ENCODE measurements around the gene HEG1.
A peak's percentile ranks its signal among the peaks of the same experiment; 100 is the strongest.

The HEG1 gene

DNA sequence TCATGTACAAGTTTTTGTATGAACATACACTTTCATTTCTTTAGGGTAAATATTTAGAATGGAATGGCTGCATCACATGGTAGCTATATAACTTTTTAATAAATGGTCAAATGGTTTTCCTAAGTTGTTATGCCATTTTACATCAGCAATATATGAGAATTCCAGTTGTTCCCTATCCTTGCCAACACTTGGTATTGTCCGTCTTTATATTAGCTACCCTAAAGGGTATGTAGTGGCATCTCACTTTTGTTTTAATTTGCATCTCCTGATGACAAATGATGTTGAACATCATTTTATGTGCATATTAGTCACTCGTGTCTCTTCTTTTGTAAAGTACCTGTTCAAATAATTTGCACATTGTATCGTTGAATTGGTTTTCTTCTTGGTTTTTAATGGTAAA, 118.7 kb downstream of the HEG1 start:
- no peak for FAIRE-seq

GRCh38 chr3:124935794-124936542, 119.8 kb downstream of the HEG1 start:
- no peak for FAIRE-seq

DNA sequence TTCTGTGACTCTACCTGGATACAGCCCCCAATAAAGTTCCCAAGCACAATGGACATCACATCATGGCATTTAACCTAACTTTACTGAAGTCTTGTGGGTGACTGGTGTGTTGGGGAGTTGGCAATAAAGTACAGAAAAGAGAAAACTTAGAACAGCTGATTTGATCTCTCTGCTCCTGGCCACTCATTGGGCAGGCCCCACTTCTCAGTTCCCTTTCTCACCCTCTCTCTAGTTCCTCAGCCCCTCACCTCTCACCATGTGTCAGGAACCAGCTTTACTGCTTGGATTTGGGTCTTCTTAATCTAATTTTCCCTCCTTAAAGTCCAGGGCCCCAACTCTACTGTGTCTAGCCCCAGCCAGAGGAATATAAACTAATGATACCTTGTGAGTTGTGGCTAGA, 120.5 kb downstream of the HEG1 start:
- no peak for FAIRE-seq

DNA sequence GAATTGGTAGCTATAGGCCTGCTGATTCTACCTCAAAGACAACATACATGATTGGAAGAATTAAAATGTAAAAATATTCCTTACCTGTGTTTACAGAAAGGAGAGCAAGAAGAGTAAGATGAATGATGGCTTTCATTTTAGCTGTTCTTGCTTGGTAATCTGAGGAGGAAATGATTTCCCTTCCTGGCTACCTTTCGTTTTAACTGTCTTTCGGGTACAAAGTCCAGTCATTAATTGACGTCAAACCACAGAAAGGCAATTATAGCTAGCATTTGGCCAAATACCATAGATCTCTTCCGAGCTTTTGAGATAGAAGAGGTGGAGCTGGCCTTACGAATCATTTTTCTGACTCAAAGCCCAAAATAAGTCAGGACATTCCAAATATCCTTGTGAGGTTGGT, 121.2 kb downstream of the HEG1 start, which contains the start of gene MUC13:
Gene MUC13, minus strand, starts transcription at position 175 of the 400 bp plus-strand sequence. Its CDS starts 39 bp downstream, at position 136.
- no peak for FAIRE-seq

- FAIRE-seq: peak; percentile 66
These were observed 127.2 kb downstream of the HEG1 start for GRCh38 chr3:124928333-124929202.

DNA sequence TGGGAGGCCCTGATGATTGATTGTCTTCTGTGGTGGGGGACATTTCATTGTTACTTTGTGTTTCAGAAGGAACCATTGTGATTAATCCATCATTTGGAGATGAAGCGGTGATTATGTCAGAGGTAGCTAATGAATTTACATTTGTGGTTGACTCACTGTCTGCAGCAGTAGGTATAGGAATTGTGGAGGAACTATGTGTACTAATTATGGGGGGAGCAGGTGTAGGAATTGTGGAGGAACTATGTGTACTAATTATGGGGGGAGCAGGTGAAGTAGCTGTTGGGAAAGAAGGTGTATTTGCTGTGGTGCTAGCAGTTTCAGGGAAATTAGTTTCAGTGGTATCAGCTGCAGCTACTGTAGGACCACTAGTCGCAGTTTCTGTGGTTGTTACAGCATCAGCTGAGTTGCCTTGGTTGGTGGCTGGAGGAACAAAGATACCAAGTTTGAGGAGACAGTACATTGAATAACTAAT, 128.2 kb downstream of the HEG1 start:
- no peak for FAIRE-seq

GRCh38 chr3:124926426-124927101, 129.2 kb downstream of the HEG1 start:
- no peak for FAIRE-seq

DNA sequence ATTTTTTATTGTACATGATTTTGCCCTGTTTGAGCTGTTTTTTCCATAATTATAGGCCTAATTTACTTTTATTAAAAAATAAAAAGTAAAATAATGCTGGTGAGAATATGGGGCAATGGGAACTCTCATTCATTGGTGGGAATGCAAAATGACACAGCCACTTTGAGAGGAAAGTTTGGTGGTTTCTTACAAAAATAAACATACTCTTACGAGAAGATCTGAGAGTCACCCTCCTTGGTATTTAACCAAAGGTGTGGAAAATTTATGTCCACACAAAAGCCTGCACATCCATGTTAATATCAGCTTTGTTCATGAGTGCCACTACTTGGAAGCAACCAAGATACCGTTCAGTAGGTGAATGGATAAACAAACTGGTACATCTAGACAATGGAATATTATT, 131.1 kb downstream of the HEG1 start:
- FAIRE-seq: no peak

- FAIRE-seq: no peak
These were observed 132.0 kb downstream of the HEG1 start for GRCh38 chr3:124923833-124924232.

DNA sequence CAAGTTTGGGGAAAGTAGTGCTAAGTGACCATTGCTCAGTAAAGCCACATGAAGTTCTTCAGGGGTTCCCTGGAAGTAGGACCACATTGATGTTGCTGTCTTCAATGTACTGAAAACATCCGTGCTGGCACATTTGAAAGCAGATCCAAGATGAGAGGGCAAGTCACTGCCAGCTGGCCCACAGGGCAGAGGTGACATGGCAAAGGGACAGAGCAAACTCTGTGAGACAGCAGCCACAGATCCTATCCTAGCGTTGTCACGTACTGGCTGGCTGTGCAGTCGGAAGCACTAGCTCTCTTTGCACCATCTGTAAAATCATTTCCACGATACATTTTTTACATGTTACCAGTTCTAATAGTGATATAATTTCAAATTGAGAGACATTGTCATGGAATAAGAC, 135.1 kb downstream of the HEG1 start:
- no peak for FAIRE-seq

DNA sequence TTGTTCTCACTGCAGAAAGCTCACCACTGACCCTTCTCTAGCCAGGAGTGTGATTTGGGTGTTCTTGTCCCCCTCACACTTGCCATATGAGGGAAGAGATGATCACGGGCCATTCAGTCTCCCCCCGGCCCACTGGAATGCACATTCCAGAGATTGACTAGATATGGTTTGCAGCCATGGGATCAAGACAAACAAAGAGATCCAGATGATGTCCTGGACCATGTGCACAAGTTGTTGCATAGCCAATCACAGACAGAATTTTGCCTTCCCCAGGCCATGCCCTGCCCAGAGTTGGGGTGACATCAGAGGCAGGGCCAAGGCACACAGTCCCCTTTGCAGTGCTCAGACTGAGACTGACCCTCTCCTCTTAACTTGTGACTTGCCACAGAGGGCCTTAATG, 136.0 kb downstream of the HEG1 start:
- no peak for FAIRE-seq

GRCh38 chr3:124918524-124918923, 137.3 kb downstream of the HEG1 start:
- FAIRE-seq: no peak

GRCh38 chr3:124916837-124917409, 138.9 kb downstream of the HEG1 start:
- no peak for FAIRE-seq
